NT2/D1 (cell line): Measurements from ENCODE around the gene ABHD5.

Experiments
- YY1 ChIP-seq: IDR thresholded peaks from 2 replicates; pipeline ENCODE4 v1.6.1; 2011; ENCODE audit not compliant: insufficient read length, insufficient read depth
- ZNF274 ChIP-seq: IDR thresholded peaks from 2 replicates; pipeline ENCODE4 v1.6.1; 2011; ENCODE audit warnings: mild to moderate bottlenecking, low read depth, low read length

DNA sequence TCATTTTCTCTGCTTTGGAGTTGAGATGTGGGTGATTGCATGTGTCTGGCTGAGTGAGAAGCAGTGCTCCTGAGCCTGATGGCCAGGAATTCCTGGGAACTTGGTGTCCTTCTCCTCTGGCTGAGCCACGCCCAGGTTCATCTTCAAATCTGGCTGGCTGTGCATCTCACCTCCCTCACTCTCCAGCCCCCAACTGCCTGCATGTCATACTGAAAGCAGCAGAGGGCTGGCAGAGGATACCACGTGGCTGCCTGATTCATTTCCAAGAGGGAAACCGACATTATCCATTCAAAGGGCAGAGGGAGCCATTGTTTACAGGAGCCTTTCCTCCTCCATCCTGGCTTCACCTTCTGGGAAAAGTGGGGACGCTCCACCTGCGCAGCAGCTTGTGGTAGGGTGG is 57.4 kb downstream of the ABHD5 start:
- TF ChIP-seq YY1, result no peak
- TF ChIP-seq ZNF274, result no peak
